Common myeloid progenitor, CD34-positive (primary cell): Measurements from ENCODE around the gene CDC14A.
A peak's percentile ranks its signal among the peaks of the same experiment; 100 is the strongest.
"Not testable (repeated sequence)": the region's sequence is repeated elsewhere in the genome, so short reads cannot be mapped to it uniquely, and the experiment has no call there.

Experiments
- CTCF ChIA-PET: fragments of 350-600 bp; sonication (Branson Sonifier 250); formaldehyde crosslinking; loops from one replicate; lab custom pipeline; 2021; ENCODE audit warnings: antibody characterized with exemption; lab: Charles Lee
- POLR2A ChIA-PET: fragments of 350-600 bp; sonication (Branson Sonifier 250); formaldehyde crosslinking; loops from one replicate; lab custom pipeline; 2021; ENCODE audit warnings: antibody characterized with exemption; lab: Charles Lee
- DNase-seq, 3 donors: peaks; one replicate each; pipeline versions ENCODE4 v3.0.0 to v3.0.0-alpha.2; 2013
- H3K27ac ChIP-seq, 2 experiments: 1 replicate in 1 of 2; 2 replicates in 1 of 2; pipeline ENCODE4 v1.7.0; 2013; ENCODE audit warnings: inconsistent platforms in 2 of 2, low read length in 2 of 2, mild to moderate bottlenecking in 2 of 2, low read depth in 1 of 2, moderate library complexity in 1 of 2; ENCODE audit not compliant: severe bottlenecking in 2 of 2, insufficient read depth in 1 of 2, poor library complexity in 1 of 2
- H3K27me3 ChIP-seq, 5 experiments: replicated peaks in 2 of 5; 1 replicate in 3 of 5; 2 replicates in 2 of 5; pipeline versions ENCODE4 v1.6.1 to v1.7.0; 2013; ENCODE audit warnings: low read length in 4 of 5, mild to moderate bottlenecking in 2 of 5, moderate library complexity in 2 of 5, inconsistent platforms in 1 of 5; ENCODE audit not compliant: insufficient read depth in 5 of 5, control insufficient read depth in 4 of 5
- H3K36me3 ChIP-seq, 4 experiments: 1 replicate in 2 of 4; 2 replicates in 2 of 4; pipeline versions ENCODE4 v1.6.1 to v1.7.0; 2013; ENCODE audit warnings: low read length in 3 of 4, control low read depth in 1 of 4, mild to moderate bottlenecking in 1 of 4; ENCODE audit not compliant: control insufficient read depth in 4 of 4, insufficient read depth in 4 of 4
- H3K4me1 ChIP-seq, 4 experiments: 1 replicate in 3 of 4; 2 replicates in 1 of 4; pipeline versions ENCODE4 v1.6.1 to v1.7.1; 2013; ENCODE audit warnings: low read length in 3 of 4, mild to moderate bottlenecking in 3 of 4, control low read depth in 1 of 4, inconsistent platforms in 1 of 4, moderate library complexity in 1 of 4; ENCODE audit not compliant: control insufficient read depth in 4 of 4, insufficient read depth in 4 of 4; ENCODE audit errors: control extremely low read depth in 1 of 4
- H3K4me3 ChIP-seq, 7 experiments: 1 replicate in 4 of 7; 2 replicates in 3 of 7; pipeline versions ENCODE4 v1.5.1 to v1.7.0; 2013; ENCODE audit warnings: mild to moderate bottlenecking in 7 of 7, low read length in 6 of 7, moderate library complexity in 6 of 7, inconsistent platforms in 2 of 7, low read depth in 2 of 7, control low read depth in 1 of 7; ENCODE audit not compliant: insufficient read depth in 4 of 7, control insufficient read depth in 1 of 7; ENCODE audit errors: extremely low read depth in 1 of 7
- H3K9me3 ChIP-seq, 5 experiments: 1 replicate in 4 of 5; 2 replicates in 1 of 5; pipeline versions ENCODE4 v1.6.1 to v1.7.1; 2013; ENCODE audit warnings: low read length in 4 of 5, mild to moderate bottlenecking in 2 of 5, inconsistent platforms in 1 of 5, low read depth in 1 of 5, moderate library complexity in 1 of 5; ENCODE audit not compliant: control insufficient read depth in 4 of 5, insufficient read depth in 2 of 5; ENCODE audit errors: control extremely low read depth in 1 of 5
- WGBS: methylation state at CpG from one replicate; pipeline ENCODE4 v1.1.5; 2013; ENCODE audit not compliant: insufficient coverage; 5-methylcytosine and 5-hydroxymethylcytosine counted together

CDC14A gene

GRCh38 chr1:100361511-100362089 lies 9.3 kb downstream of the CDC14A start:
- H3K4me3 ChIP-seq: no peak overlapping the region
- ChIA-PET POLR2A (no interaction called here), CTCF (interaction anchor here (0.7 to 1.5 kb wide), 4 partner anchors 9 to 71 kb away, joined by 3 to 4 read pairs (median 4); partner anchors contain the start of gene CDC14A)
- no peak for DNase-seq
- H3K4me1 ChIP-seq: peaks cover 16 to 47% (median 25%) of the 10 kb centered on the region in 4 experiments
- 100% methylated on average over 4 of the region's 5 CpGs for WGBS
- H3K36me3 ChIP-seq: peaks cover 2 to 10% (median 5%) of the 10 kb centered on the region in 4 experiments
- no peaks in the 10 kb centered on the region for H3K27me3 ChIP-seq
- no peaks in the 10 kb centered on the region for H3K9me3 ChIP-seq
- H3K27ac ChIP-seq: peak overlapping the region in 1 of 2 experiments; percentile 50

DNA sequence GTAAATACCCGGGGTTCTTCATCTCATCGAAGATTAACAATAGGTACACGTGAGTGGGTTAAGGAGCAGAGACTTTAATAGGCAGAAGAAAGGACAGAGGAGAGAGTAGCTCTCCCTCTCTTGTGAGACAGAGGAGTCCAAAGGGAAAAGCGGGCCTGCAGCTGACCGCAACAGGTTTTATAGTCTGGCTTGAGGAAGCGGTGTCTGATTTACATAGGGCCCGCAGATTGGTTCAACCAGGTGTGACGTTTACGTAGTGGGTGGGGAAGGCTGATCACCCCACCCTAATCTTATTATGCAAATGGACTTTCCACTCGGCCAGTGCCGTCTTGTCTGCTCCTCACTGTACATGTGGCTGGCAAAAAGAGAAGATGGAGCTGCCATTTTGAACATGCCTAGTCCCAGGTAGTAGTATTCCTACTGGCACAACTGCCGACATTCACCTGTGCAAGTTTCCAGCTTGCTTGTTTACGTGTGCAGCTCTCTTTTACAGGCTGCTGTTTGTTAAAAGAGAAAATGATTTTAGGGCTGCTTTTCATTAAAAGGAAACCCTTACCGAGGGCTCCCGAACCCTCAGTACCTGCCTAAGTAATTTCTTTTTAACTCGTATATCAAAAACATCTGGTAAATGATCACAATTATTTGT lies 10.6 kb downstream of the CDC14A start:
- WGBS: 98% methylated on average over 11 of the region's 16 CpGs
- peak overlapping the region in 1 of 2 experiments; percentile 18 for H3K27ac ChIP-seq
- DNase-seq: no peak
- H3K4me3 ChIP-seq: no peak overlapping the region
- CTCF ChIA-PET: interaction anchor here (1.1 to 1.6 kb wide), 3 partner anchors 9 to 23 kb away, joined by 3 to 6 read pairs (median 4); no protein-coding TSS in a partner anchor
- H3K9me3 ChIP-seq: no peaks in the 10 kb centered on the region
- peaks cover 7 to 37% (median 16%) of the 10 kb centered on the region in 4 experiments for H3K4me1 ChIP-seq
- H3K36me3 ChIP-seq: peaks cover 0 to 10% (median 4%) of the 10 kb centered on the region in 4 experiments
- POLR2A ChIA-PET: no interaction called here
- H3K27me3 ChIP-seq: no peaks in the 10 kb centered on the region

DNA sequence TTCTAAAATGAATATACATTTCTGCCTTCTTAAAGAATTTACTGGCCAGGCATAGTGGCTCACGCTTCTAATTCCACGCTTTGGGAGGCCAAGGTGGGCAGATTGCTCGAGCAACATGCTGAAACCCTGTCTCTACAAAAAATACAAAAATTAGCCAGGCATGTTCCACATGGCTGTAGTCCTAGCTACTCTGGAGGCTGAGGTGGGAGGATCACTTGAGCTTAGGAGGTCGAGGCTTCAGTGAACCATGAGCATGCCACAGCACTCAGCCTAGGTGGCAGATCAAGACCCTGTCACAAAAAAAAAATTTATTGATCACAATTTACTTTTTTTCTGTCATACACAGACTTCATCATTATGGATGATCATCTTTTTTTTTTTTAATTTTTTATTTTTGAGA lies 11.5 kb downstream of the CDC14A start:
- DNase-seq: no peak
- CTCF ChIA-PET: interaction anchor here (0.7 to 0.9 kb wide), 3 partner anchors 41 to 671 kb away, joined by 3 read pairs; no protein-coding TSS in a partner anchor
- WGBS: 100% methylated on average over 4 of the region's 4 CpGs

DNA sequence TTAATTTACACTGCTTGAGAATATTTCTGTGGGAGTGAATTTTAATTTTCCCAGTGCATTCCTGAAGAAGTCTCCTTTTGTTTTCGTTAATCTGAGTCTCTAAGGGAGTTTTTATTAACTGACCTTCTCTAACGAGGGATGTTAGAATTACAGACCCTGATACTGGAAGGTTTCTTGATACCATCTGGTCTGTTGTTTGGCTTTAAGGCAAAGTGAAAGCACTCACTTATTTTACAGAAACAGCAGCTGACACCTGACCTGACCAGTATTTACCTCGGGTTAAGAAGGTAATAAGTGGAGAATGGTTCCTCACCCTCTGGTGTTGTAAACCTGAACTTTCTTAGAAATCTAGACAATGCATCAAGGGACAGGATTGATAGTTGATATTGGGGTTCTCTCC lies 12.4 kb downstream of the CDC14A start:
- POLR2A ChIA-PET: interaction anchor here (0.5 kb wide), 1 partner anchor 25 kb away, joined by 3 read pairs; no protein-coding TSS in a partner anchor
- CTCF ChIA-PET: interaction anchor here (0.9 to 1.9 kb wide), 3 partner anchors 11 to 93 kb away, joined by 3 to 9 read pairs (median 5); no protein-coding TSS in a partner anchor

More for the DNA sequence above, 11.5 kb downstream of the CDC14A start:
- Histone ChIP-seq H3K4me1 (peaks cover 7 to 29% (median 14%) of the 10 kb centered on the region in 4 experiments), H3K27ac (peak overlapping the region in 1 of 2 experiments; percentile 37), H3K9me3 (no peaks in the 10 kb centered on the region), H3K4me3 (no peak overlapping the region), H3K27me3 (no peaks in the 10 kb centered on the region), H3K36me3 (peaks cover 0 to 11% (median 5%) of the 10 kb centered on the region in 4 experiments)
- POLR2A ChIA-PET: no interaction called here

GRCh38 chr1:100366209-100366525 lies 13.9 kb downstream of the CDC14A start:
- peaks cover 0 to 12% (median 6%) of the 10 kb centered on the region in 4 experiments for H3K4me1 ChIP-seq
- H3K27me3 ChIP-seq: no peaks in the 10 kb centered on the region
- CTCF ChIA-PET: interaction anchor here (0.7 to 2.8 kb wide), 5 partner anchors 9 to 538 kb away, joined by 3 to 11 read pairs (median 4); partner anchors contain the start of gene DBT
- no peak for DNase-seq
- peaks cover 0 to 13% (median 5%) of the 10 kb centered on the region in 4 experiments for H3K36me3 ChIP-seq
- POLR2A ChIA-PET: no interaction called here
- H3K9me3 ChIP-seq: no peaks in the 10 kb centered on the region
- no peak overlapping the region for H3K4me3 ChIP-seq
- WGBS: no CpG with 5 or more reads among the region's 1 CpG
- H3K27ac ChIP-seq: no peak overlapping the region

More for the DNA sequence above, 12.4 kb downstream of the CDC14A start:
- no peaks in the 10 kb centered on the region for H3K27me3 ChIP-seq
- H3K9me3 ChIP-seq: no peaks in the 10 kb centered on the region
- no peak overlapping the region for H3K4me3 ChIP-seq
- DNase-seq: peak in 2 of 3 donors; percentile 36 to 51
- peak overlapping the region in 1 of 2 experiments; percentile 30 for H3K27ac ChIP-seq
- H3K36me3 ChIP-seq: peaks cover 0 to 13% (median 5%) of the 10 kb centered on the region in 4 experiments
- H3K4me1 ChIP-seq: peaks cover 1 to 20% (median 8%) of the 10 kb centered on the region in 4 experiments
- 92% methylated on average over 2 of the region's 3 CpGs for WGBS

- CTCF ChIA-PET: interaction anchor here (3.1 kb wide), 1 partner anchor 11 kb away, joined by 9 read pairs; no protein-coding TSS in a partner anchor
- not testable (repeated sequence) for H3K4me1 ChIP-seq, H3K9me3 ChIP-seq, H3K27ac ChIP-seq, H3K27me3 ChIP-seq, H3K4me3 ChIP-seq, DNase-seq, H3K36me3 ChIP-seq
- POLR2A ChIA-PET: interaction anchor here (0.6 kb wide), 1 partner anchor 46 kb away, joined by 5 read pairs; no protein-coding TSS in a partner anchor
- WGBS: 100% methylated on average over 3 of the region's 4 CpGs
These were observed 17.0 kb downstream of the CDC14A start for GRCh38 chr1:100369339-100369738.
